GM06990 (cell line): ENCODE results near the gene PHF23.

Experiments
- DNase-seq: peaks from one replicate; pipeline ENCODE4 v3.0.0-alpha.2; 2011; ENCODE audit not compliant: insufficient read length; ENCODE audit errors: extremely low read depth
- H3K27me3 ChIP-seq: replicated peaks from 2 replicates; pipeline ENCODE4 v1.6.0; 2011; ENCODE audit warnings: low read length; ENCODE audit not compliant: control insufficient read depth, insufficient read depth
- H3K36me3 ChIP-seq: 2 replicates; pipeline ENCODE4 v1.5.1; 2011; ENCODE audit warnings: low read length; ENCODE audit not compliant: control insufficient read depth, insufficient read depth
- H3K4me3 ChIP-seq: replicated peaks from 2 replicates; pipeline ENCODE4 v1.5.1; 2011; ENCODE audit warnings: low read depth, mild to moderate bottlenecking, control low read depth, low read length
- CTCF ChIP-seq: IDR thresholded peaks from 2 replicates; pipeline ENCODE4 v1.5.1; 2011; ENCODE audit warnings: low read length, control low read depth, mild to moderate bottlenecking, inconsistent platforms; ENCODE audit not compliant: insufficient read depth, poor library complexity, severe bottlenecking

PHF23 gene

DNA sequence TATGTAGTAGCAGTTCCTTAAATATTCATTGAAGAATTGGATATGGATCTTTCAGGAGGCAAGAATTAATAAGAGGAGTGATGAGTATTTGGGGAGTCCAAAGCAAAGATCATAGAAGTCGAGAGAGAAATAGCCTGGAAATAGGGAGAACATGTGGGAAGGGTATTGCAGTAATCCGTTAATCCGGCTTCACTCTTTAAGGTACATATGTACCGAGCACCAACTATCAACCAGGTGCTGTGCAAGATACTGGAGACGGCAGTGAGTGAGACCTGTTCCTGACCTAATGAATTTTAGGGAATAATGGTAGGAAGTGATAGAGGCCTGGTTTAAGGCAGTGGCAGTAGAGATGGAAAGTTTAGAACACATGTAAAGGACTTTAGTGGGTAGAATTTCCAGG, 13.8 kb upstream of the PHF23 start:
- DNase-seq = no peak
- Histone ChIP-seq H3K27me3 (no peaks in the 10 kb centered on the region), H3K4me3 (peak overlapping the region; percentile 92), H3K36me3 (peaks cover 14% of the 10 kb centered on the region)
- no peak for TF ChIP-seq CTCF

DNA sequence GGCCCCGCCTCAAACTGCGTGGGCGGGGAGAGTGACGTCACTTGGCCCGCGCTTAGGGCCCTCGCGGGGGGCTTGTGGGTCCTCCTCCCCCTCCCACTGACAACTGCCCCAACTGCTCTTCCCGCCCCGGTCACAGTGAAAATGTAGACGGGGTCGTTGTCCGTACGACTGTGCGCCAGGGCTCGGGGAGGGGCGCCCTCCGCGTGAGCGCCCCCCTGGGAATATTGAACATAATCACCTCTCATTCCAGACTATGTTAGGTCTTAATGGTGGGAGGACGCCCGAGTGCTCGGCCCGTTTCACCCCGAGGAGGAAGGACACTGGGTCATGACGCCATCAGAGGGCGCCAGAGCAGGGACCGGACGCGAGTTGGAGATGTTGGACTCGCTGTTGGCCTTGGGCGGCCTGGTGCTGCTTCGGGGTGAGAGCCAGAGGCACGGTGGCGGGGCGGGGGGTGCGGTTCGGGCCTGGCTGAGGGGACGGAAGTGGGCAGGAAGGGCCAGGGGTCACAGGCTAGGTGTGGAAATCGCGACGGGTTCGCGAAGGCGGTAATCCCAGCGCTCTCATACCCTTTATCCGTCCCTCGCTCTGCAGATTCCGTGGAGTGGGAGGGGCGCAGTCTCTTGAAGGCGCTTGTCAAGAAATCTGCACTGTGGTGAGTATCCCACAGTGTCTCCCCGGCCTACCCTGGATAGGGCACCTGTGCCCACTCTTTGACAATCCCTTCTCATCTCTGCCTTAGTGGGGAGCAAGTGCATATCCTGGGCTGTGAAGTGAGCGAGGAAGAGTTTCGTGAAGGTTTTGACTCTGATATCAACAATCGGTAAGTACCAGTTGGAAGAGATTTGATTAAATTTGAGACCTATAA, 13.2 kb upstream of the PHF23 start, which contains the start of gene ELP5:
TSS of gene ELP5 (plus strand) at position 40 of the 868 bp plus-strand sequence. CDS start at position 376, 336 bp downstream.
- DNase-seq = no peak
- Histone ChIP-seq H3K36me3 (peaks cover 13% of the 10 kb centered on the region), H3K27me3 (no peaks in the 10 kb centered on the region), H3K4me3 (peak within 1 kb of the TSS; percentile 92)
- peak; percentile 25 for TF ChIP-seq CTCF

- Histone ChIP-seq H3K36me3 (peaks cover 10% of the 10 kb centered on the region), H3K4me3 (peak within 1 kb of the TSS; percentile 92), H3K27me3 (no peaks in the 10 kb centered on the region)
- no peak for TF ChIP-seq CTCF
- peak; percentile 99 for DNase-seq
Observed at GRCh38 chr17:7251661-7252175, 12.5 kb upstream of the PHF23 start, which contains the start of gene CTDNEP1. TSS of gene CTDNEP1 (minus strand) at chr17:7251734. CDS start at chr17:7251296, 438 bp downstream.

DNA sequence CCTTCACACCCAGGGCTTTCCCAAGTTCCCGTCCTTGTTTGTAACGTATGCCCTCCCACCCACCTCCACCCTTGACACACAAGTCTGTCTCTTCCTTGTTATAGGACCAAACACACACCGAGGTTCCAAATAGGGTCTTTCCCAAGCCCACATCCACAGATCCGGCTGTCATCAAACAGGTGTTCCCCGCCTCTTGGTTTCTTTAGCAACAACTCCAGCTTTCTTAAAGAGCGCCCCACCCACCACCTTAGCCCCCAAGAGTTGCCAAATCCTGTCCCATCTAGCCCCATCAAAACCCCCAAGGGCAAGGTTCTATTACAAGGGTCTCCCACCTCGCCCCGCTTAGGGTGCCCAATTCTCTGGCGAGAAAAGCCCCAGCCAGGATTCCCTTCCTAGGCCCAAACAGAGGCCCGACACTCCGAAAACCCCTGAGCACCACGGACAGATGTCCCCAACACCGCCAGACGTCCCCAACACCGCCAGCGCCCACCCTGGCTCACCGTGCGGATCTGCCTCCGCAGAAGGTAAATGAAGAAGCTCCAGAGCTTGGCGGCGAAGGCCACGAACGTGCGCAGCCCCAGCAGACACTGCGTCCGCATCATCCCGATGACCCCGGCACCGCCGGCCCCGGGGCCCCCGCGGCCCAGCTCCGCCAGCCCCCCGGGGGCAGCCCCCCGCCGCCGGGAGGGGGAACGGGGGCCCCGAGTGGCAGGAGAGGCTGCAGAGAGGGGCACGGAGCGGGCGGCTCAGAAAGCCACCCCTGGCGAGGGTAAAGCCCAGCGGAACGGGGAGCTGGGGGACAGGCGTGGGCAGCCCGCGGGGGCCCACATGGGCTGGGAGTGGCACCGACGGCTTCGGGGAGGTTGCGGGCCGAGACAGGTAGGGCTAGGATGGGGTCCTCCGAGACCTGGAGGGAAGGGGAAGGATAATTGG, 11.7 kb upstream of the PHF23 start:
- no peaks in the 10 kb centered on the region for H3K27me3 ChIP-seq

DNA sequence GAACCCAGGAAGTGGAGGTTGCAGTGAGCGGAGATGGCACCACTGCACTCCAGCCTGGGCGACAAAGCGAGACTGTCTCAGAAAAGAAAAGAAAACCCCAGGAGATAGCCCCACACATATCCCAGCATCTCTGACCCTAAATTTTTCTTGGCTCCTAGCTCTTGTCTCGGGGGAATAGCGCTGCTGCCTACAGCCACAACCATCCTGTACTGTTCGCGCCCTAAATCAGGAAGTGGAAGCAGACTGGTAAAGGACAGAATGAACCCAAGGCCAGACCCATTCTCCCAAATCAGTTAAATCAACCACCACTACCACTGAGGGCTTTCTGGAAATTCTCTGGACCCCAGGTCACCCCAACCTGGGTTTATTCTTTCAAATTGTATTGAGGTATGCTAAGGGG, 10.6 kb upstream of the PHF23 start:
- no peak for DNase-seq
- Histone ChIP-seq H3K36me3 (peaks cover 9% of the 10 kb centered on the region), H3K4me3 (peak overlapping the region; percentile 92), H3K27me3 (no peaks in the 10 kb centered on the region)
- TF ChIP-seq CTCF = no peak

More for the DNA sequence above, 11.7 kb upstream of the PHF23 start:
- TF ChIP-seq CTCF = no peak
- Histone ChIP-seq H3K4me3 (peak overlapping the region; percentile 92), H3K36me3 (peaks cover 10% of the 10 kb centered on the region)
- DNase-seq = no peak
